ENCODE results near the gene USP48. TPM values are rescaled to one million over a fixed set of nuclear protein-coding genes. Genes with fewer than 3 reads are reported as not detected.
A peak's percentile ranks its signal among the peaks of the same experiment; 100 is the strongest.

Gene USP48
- total and polyA plus RNA-seq, 10 of the 15 experiments (the other 5 are each of a cell fraction or from before 2014, with no cell fraction given), result 21.2 to 115 (median 75.5) TPM

DNA sequence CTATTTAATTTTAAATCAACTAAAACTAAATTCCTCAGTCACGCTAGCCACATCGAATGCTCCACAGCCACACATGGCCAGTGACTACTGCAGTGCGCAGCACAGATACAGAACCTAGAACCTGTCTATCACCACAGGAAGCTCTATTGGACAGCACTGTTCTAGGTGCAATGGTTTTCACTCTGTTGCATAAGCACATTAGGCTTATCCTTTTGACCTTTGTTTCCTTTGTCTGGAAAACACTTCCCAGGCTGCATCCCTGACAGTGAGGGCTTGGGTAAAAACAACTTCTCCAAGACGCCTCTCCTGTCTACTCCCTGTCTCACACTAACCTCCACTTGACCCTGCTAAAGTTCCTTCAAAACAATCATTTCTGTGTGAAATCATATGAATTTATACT is 80.2 kb downstream of the USP48 start:
- 98% methylated on average over 4 of the region's 4 CpGs for WGBS (ENCODE audit: insufficient coverage, insufficient replicate concordance, low lambda C conversion rate, missing lambda C conversion rate)
- no peaks in the 10 kb centered on the region; the same call in 1 of the 2 replicates for H3K79me2 ChIP-seq (ENCODE audit: control insufficient read depth, insufficient read depth, low read length)
- H3K4me2 ChIP-seq (ENCODE audit: control insufficient read depth, insufficient read depth), result no peak overlapping the region
- H3K4me1 ChIP-seq (ENCODE audit: control insufficient read depth, insufficient read depth, low read length), result no peaks in the 10 kb centered on the region
- ChIA-PET RAD21 (ENCODE audit: unreplicated experiment) (interaction anchor here (0.6 to 2.6 kb wide), 2 partner anchors 17 to 80 kb away, joined by 3 to 15 read pairs; partner anchors contain the start of gene USP48), SMC1A (ENCODE audit: uncharacterized antibody, unreplicated experiment) (interaction anchor here (1.1 to 3.9 kb wide), 5 partner anchors 16 to 322 kb away, joined by 3 to 30 read pairs (median 4); partner anchors contain the start of gene USP48), POLR2A (no interaction called here), CTCF (interaction anchor here (0.6 to 3.5 kb wide), 7 partner anchors 8 to 179 kb away, joined by 3 to 18 read pairs (median 3); no protein-coding TSS in a partner anchor)
- no peak overlapping the region for H3K9ac ChIP-seq (ENCODE audit: control insufficient read depth, insufficient read depth, low read length)
- H3K27me3 ChIP-seq (replicated peaks in 1 of 2; ENCODE audit: control insufficient read depth in 2 of 2, insufficient read depth in 2 of 2, low read length in 1 of 2), result no peaks in the 10 kb centered on the region
- H3K9me3 ChIP-seq (replicated peaks; ENCODE audit: control insufficient read depth, insufficient read depth, low read length), result no peaks in the 10 kb centered on the region
- H3K27ac ChIP-seq (ENCODE audit: control insufficient read depth, insufficient read depth), result no peak overlapping the region
- ATAC-seq (no peak), FAIRE-seq (peak; percentile 38), DNase-seq (ENCODE audit: low read depth, low spot score) (no peak)
- TF ChIP-seq HCFC1 (IDR thresholded peaks at IDR 0.05; ENCODE audit: low read length) (no peak), MYB (IDR thresholded peaks at IDR 0.05; ENCODE audit: borderline replicate concordance, low read depth, low read length) (no peak)
- intact Hi-C loops (cut with micrococcal nuclease; ENCODE audit: unreplicated experiment), result loop anchor here (5.0 kb wide), 2 partner anchors 80 to 260 kb away; partner anchors contain the start of gene USP48
- H4K20me1 ChIP-seq (ENCODE audit: control insufficient read depth, insufficient read depth), result no peaks in the 10 kb centered on the region
- in situ Hi-C loops (cut with MboI), result loop anchor here (25.0 kb wide), 1 partner anchor 940 kb away; no protein-coding TSS in a partner anchor
- H3K4me3 ChIP-seq, result no peak overlapping the region
- no TSS peak for BruUV-seq (replicated peaks)
- no peak overlapping the region for H2AFZ ChIP-seq (ENCODE audit: control insufficient read depth, low read depth, low read length)
- H3K36me3 ChIP-seq (ENCODE audit: control insufficient read depth in 2 of 2, insufficient read depth in 2 of 2, low read length in 1 of 2), result peaks cover 7 to 37% of the 10 kb centered on the region in 2 experiments

DNA sequence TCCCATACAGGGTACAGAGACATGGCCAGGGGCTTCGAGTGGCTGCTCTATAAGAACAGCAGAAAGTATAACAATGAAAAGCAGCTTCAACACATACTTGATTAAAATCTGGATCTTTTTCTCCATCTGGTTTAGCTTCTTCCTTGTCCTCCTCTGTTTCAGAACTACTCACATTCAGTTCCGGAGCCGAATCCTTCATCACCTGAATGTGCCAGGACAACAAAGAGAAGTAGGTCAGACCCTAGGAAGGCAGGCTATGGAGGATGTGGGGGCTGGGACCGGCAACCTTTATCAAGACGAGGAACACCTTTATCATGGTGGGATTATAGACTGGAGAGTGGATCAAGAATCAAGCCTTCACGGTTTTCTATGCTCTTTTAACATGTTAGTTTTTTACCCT is 81.5 kb downstream of the USP48 start:
- H3K4me3 ChIP-seq, result no peak overlapping the region
- no peaks in the 10 kb centered on the region for H3K4me1 ChIP-seq (ENCODE audit: control insufficient read depth, insufficient read depth, low read length)
- no peaks in the 10 kb centered on the region for H4K20me1 ChIP-seq (ENCODE audit: control insufficient read depth, insufficient read depth)
- 90% methylated on average over 6 of the region's 6 CpGs for WGBS (ENCODE audit: insufficient coverage, insufficient replicate concordance, low lambda C conversion rate, missing lambda C conversion rate)
- in situ Hi-C loops (cut with MboI), result loop anchor here (25.0 kb wide), 1 partner anchor 939 kb away; no protein-coding TSS in a partner anchor
- RAD21 ChIA-PET (ENCODE audit: unreplicated experiment), result no interaction called here
- CTCF ChIA-PET, result interaction anchor here (0.8 kb wide), 1 partner anchor 81 kb away, joined by 3 read pairs; no protein-coding TSS in a partner anchor
- no TSS peak for BruUV-seq (replicated peaks)
- no peak overlapping the region for H3K9ac ChIP-seq (ENCODE audit: control insufficient read depth, insufficient read depth, low read length)
- FAIRE-seq (no peak), DNase-seq (ENCODE audit: low read depth, low spot score) (no peak), ATAC-seq (no peak)
- peaks cover 7 to 38% of the 10 kb centered on the region in 2 experiments for H3K36me3 ChIP-seq (ENCODE audit: control insufficient read depth in 2 of 2, insufficient read depth in 2 of 2, low read length in 1 of 2)
- no peak overlapping the region for H3K27ac ChIP-seq (ENCODE audit: control insufficient read depth, insufficient read depth)
- H3K4me2 ChIP-seq (ENCODE audit: control insufficient read depth, insufficient read depth), result no peak overlapping the region
- no peaks in the 10 kb centered on the region for H3K9me3 ChIP-seq (replicated peaks; ENCODE audit: control insufficient read depth, insufficient read depth, low read length)
- H3K27me3 ChIP-seq (replicated peaks in 1 of 2; ENCODE audit: control insufficient read depth in 2 of 2, insufficient read depth in 2 of 2, low read length in 1 of 2), result no peaks in the 10 kb centered on the region
- POLR2A ChIA-PET, result no interaction called here
- intact Hi-C loops (cut with micrococcal nuclease; ENCODE audit: unreplicated experiment), result loop anchor here (5.0 kb wide), 2 partner anchors 81 to 261 kb away; partner anchors contain the start of gene USP48
- no peak overlapping the region for H2AFZ ChIP-seq (ENCODE audit: control insufficient read depth, low read depth, low read length)
- SMC1A ChIA-PET (ENCODE audit: uncharacterized antibody, unreplicated experiment), result interaction anchor here (3.9 kb wide), 1 partner anchor 81 kb away, joined by 30 read pairs; the partner anchor contains the start of gene USP48
- no peaks in the 10 kb centered on the region; the same call in 1 of the 2 replicates for H3K79me2 ChIP-seq (ENCODE audit: control insufficient read depth, insufficient read depth, low read length)
- TF ChIP-seq ESRRA (IDR thresholded peaks at IDR 0.05; ENCODE audit: low read length), result no peak
- no peak for TF ChIP-seq NFYB (IDR thresholded peaks at IDR 0.05; ENCODE audit: insufficient read depth, low read depth, low read length)
- TF ChIP-seq, protein P1, sequence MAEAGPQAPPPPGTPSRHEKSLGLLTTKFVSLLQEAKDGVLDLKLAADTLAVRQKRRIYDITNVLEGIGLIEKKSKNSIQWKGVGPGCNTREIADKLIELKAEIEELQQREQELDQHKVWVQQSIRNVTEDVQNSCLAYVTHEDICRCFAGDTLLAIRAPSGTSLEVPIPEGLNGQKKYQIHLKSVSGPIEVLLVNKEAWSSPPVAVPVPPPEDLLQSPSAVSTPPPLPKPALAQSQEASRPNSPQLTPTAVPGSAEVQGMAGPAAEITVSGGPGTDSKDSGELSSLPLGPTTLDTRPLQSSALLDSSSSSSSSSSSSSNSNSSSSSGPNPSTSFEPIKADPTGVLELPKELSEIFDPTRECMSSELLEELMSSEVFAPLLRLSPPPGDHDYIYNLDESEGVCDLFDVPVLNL (IDR thresholded peaks at IDR 0.05; ENCODE audit: low read depth, low read length), result no peak
- TF ChIP-seq, protein P2, sequence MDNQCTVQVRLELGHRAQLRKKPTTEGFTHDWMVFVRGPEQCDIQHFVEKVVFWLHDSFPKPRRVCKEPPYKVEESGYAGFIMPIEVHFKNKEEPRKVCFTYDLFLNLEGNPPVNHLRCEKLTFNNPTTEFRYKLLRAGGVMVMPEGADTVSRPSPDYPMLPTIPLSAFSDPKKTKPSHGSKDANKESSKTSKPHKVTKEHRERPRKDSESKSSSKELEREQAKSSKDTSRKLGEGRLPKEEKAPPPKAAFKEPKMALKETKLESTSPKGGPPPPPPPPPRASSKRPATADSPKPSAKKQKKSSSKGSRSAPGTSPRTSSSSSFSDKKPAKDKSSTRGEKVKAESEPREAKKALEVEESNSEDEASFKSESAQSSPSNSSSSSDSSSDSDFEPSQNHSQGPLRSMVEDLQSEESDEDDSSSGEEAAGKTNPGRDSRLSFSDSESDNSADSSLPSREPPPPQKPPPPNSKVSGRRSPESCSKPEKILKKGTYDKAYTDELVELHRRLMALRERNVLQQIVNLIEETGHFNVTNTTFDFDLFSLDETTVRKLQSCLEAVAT (IDR thresholded peaks at IDR 0.05), result no peak
- TF ChIP-seq CHD4 (IDR thresholded peaks at IDR 0.05), result no peak
- no peak for TF ChIP-seq CEBPB (IDR thresholded peaks at IDR 0.05; ENCODE audit: borderline replicate concordance in 1 of 2, low read depth in 2 of 2, low read length in 2 of 2)
- TF ChIP-seq, protein P3, sequence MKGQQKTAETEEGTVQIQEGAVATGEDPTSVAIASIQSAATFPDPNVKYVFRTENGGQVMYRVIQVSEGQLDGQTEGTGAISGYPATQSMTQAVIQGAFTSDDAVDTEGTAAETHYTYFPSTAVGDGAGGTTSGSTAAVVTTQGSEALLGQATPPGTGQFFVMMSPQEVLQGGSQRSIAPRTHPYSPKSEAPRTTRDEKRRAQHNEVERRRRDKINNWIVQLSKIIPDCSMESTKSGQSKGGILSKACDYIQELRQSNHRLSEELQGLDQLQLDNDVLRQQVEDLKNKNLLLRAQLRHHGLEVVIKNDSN (IDR thresholded peaks at IDR 0.05; ENCODE audit: borderline replicate concordance, extremely low read length, insufficient read depth, low read depth, low read length), result no peak
- no peak for TF ChIP-seq CHD2 (IDR thresholded peaks at IDR 0.05; ENCODE audit: borderline replicate concordance, low read depth, low read length)
- TF ChIP-seq SMAD5 (IDR thresholded peaks at IDR 0.05; ENCODE audit: low read depth), result no peak
- TF ChIP-seq MTA2 (IDR thresholded peaks at IDR 0.05; ENCODE audit: low read depth), result no peak
- no peak for TF ChIP-seq HDAC2 (IDR thresholded peaks at IDR 0.05)
- TF ChIP-seq ZNF274 (IDR thresholded peaks at IDR 0.05; ENCODE audit: insufficient read depth, insufficient read length), result no peak

Measured in GM12878 (cell line).